Right renal cortex interstitium (tissue), 3 donors: Measurements from ENCODE around the gene DBN1. TPM values are rescaled to one million over a fixed set of nuclear protein-coding genes. Genes with fewer than 3 reads are reported as not detected.
"Not testable (repeated sequence)": the region's sequence is repeated elsewhere in the genome, so short reads cannot be mapped to it uniquely, and the experiment has no call there.

Experiments used
- DNase-seq, 3 donors: peaks; one replicate each; pipeline ENCODE4 v3.0.0-alpha.2; 2013; ENCODE audit warnings: low read depth in 3 of 3, low spot score in 2 of 3
- polyA plus RNA-seq, 3 donors: library from polyadenylated mRNA; unstranded; fragments of 120-200 nt; gene quantifications; one replicate each; pipeline ENCODE4 v1.2.1, GENCODE V29; 2013; ENCODE audit not compliant: insufficient read length in 3 of 3

DBN1 gene
- polyA plus RNA-seq, 3 donors = 171 to 177 (median 175) TPM

- no peak for DNase-seq
Measured at GRCh38 chr5:177491983-177492746, 18.7 kb upstream of the DBN1 start.

- no peak for DNase-seq
Measured at GRCh38 chr5:177491429-177491945, 18.1 kb upstream of the DBN1 start.

- DNase-seq = no peak
Measured at GRCh38 chr5:177490992-177491391, 17.6 kb upstream of the DBN1 start.

GRCh38 chr5:177490311-177490991, 17.0 kb upstream of the DBN1 start:
- no peak for DNase-seq

- DNase-seq = no peak
Measured at GRCh38 chr5:177489119-177489716, 15.8 kb upstream of the DBN1 start.

- DNase-seq = no peak
Measured at GRCh38 chr5:177487975-177488374, 14.5 kb upstream of the DBN1 start.

- DNase-seq = no peak
Measured at GRCh38 chr5:177487144-177487543, 13.7 kb upstream of the DBN1 start.

GRCh38 chr5:177486256-177486655, 12.8 kb upstream of the DBN1 start:
- DNase-seq = no peak

- not testable (repeated sequence) for DNase-seq
Measured at GRCh38 chr5:177485753-177486152, 12.3 kb upstream of the DBN1 start.

GRCh38 chr5:177484902-177485549, 11.6 kb upstream of the DBN1 start:
- no peak for DNase-seq

GRCh38 chr5:177483994-177484901, 10.8 kb upstream of the DBN1 start:
- DNase-seq = no peak

- DNase-seq = no peak
Measured at GRCh38 chr5:177483042-177483441, 9.6 kb upstream of the DBN1 start.

- no peak for DNase-seq
Measured at GRCh38 chr5:177482359-177482795, 8.9 kb upstream of the DBN1 start.

- no peak for DNase-seq
Measured at GRCh38 chr5:177479774-177480173, 6.3 kb upstream of the DBN1 start.

GRCh38 chr5:177478711-177479646, 5.5 kb upstream of the DBN1 start:
- no peak for DNase-seq

- no peak for DNase-seq
Measured at GRCh38 chr5:177477701-177478477, 4.5 kb upstream of the DBN1 start.

- DNase-seq = no peak
Measured at GRCh38 chr5:177476531-177477233, 3.2 kb upstream of the DBN1 start.
